ENCODE data around the gene ABI3BP. TPM values are rescaled to one million over a fixed set of nuclear protein-coding genes. Genes with fewer than 3 reads are reported as not detected.

The ABI3BP gene
- total RNA-seq, 1 experiment from 2014 or later: 0.28 TPM

GRCh38 chr3:100973594-100973993 lies 19.6 kb downstream of the ABI3BP start:
- Histone ChIP-seq H4K5ac (ENCODE audit: insufficient read length, low read depth, low read length) (no peak overlapping the region), H4K91ac (ENCODE audit: insufficient read length, low read depth, low read length) (no peak overlapping the region), H3K4ac (ENCODE audit: low read depth, low read length) (no peak overlapping the region), H3K27me3 (ENCODE audit: insufficient read depth, low read length) (no peaks in the 10 kb centered on the region), H2BK12ac (ENCODE audit: insufficient read length, low read depth, low read length) (no peak overlapping the region), H3K79me2 (ENCODE audit: insufficient read depth, low read length) (no peaks in the 10 kb centered on the region), H3K27ac (ENCODE audit: insufficient read length, low read depth, low read length) (no peak overlapping the region), H2BK15ac (ENCODE audit: low read depth, low read length) (no peak overlapping the region), H3K79me1 (ENCODE audit: insufficient read depth, low read depth, low read length, poor library complexity, severe bottlenecking) (no peaks in the 10 kb centered on the region), H2BK5ac (ENCODE audit: insufficient read length, low read length) (no peak overlapping the region), H4K8ac (replicated peaks; ENCODE audit: insufficient read length, low read depth, low read length) (no peak overlapping the region), H3K56ac (ENCODE audit: insufficient read length, low read depth, low read length) (no peak overlapping the region), H3K9me3 (ENCODE audit: control insufficient read depth, low read depth, low read length) (no peaks in the 10 kb centered on the region), H2AK5ac (ENCODE audit: insufficient read length, low read length) (no peak overlapping the region), H3K4me1 (ENCODE audit: insufficient read depth, low read length) (no peaks in the 10 kb centered on the region), H3T11ph (ENCODE audit: low read length) (no peak overlapping the region), H2BK120ac (ENCODE audit: low read depth, low read length, poor library complexity, severe bottlenecking) (no peak overlapping the region), H3K18ac (ENCODE audit: insufficient read length, low read depth, low read length) (no peak overlapping the region), H3K9ac (ENCODE audit: extremely low read depth, insufficient read length, low read length) (no peak overlapping the region), H3K4me2 (ENCODE audit: insufficient read depth, insufficient read length, low read length) (no peak overlapping the region), H3K14ac (ENCODE audit: insufficient read depth, low read length) (no peak overlapping the region), H2AFZ (ENCODE audit: low read length) (no peak overlapping the region), H2BK20ac (ENCODE audit: low read depth, low read length, poor library complexity, severe bottlenecking) (no peak overlapping the region), H3K23ac (ENCODE audit: insufficient read length, low read depth, low read length) (no peak overlapping the region), H4K20me1 (ENCODE audit: control insufficient read depth, insufficient read depth, insufficient read length) (no peaks in the 10 kb centered on the region), H3K23me2 (ENCODE audit: insufficient read length, low read depth, low read length, poor library complexity, severe bottlenecking) (no peaks in the 10 kb centered on the region)
- no peak overlapping the region for H3K4me3 Mint-ChIP-seq
- H3K27me3 Mint-ChIP-seq (ENCODE audit: low read depth): no peaks in the 10 kb centered on the region
- H3K4me1 Mint-ChIP-seq: no peaks in the 10 kb centered on the region
- no peak overlapping the region for H3K27ac Mint-ChIP-seq
- H3K9me3 Mint-ChIP-seq: no peaks in the 10 kb centered on the region; a peak in 1 of 5 replicates
- TF ChIP-seq CTCF (conservative IDR thresholded peaks at IDR 0.05): no peak
- no peak for DNase-seq
- WGBS (ENCODE audit: extremely low coverage, insufficient read length, low lambda C conversion rate): no CpG with 5 or more reads among the region's 4 CpGs
- no peaks in the 10 kb centered on the region for H3K36me3 Mint-ChIP-seq (ENCODE audit: insufficient read depth in 1 of 3, low read depth in 3 of 3)

Measured in H9 (cell line).